ENCODE data around the gene KLHDC3. TPM values are rescaled to one million over a fixed set of nuclear protein-coding genes. Genes with fewer than 3 reads are reported as not detected.

Gene KLHDC3
- total and polyA plus RNA-seq, 2 of the 8 experiments (the other 6 are each of a cell fraction or from before 2014, with no cell fraction given) = 181 to 203 TPM

GRCh38 chr6:43060755-43061633 lies 46.9 kb downstream of the KLHDC3 start:
- Histone ChIP-seq H2BK5ac (ENCODE audit: low read depth, low read length) (no peak overlapping the region), H2BK12ac (ENCODE audit: low read depth, low read length) (no peak overlapping the region), H2AFZ (ENCODE audit: low read length) (no peak overlapping the region), H3K56ac (replicated peaks; ENCODE audit: insufficient read length, low read depth, low read length) (no peak overlapping the region), H2BK15ac (ENCODE audit: low read length) (no peak overlapping the region), H3K23me2 (ENCODE audit: low read depth, low read length) (peaks cover 10% of the 10 kb centered on the region; the same call in 1 of the 2 replicates), H4K8ac (ENCODE audit: extremely low read depth, insufficient read depth, low read length) (no peak overlapping the region), H3K4me1 (replicated peaks in 1 of 4; ENCODE audit: control insufficient read depth in 3 of 4, insufficient read depth in 4 of 4, low read length in 3 of 4) (peaks cover 4 to 10% (median 5%) of the 10 kb centered on the region in 4 experiments; a peak in 5 of 7 replicates), H3K79me2 (ENCODE audit: control insufficient read depth in 1 of 2, insufficient read depth in 2 of 2, low read length in 2 of 2) (peaks cover 6 to 16% of the 10 kb centered on the region in 2 experiments; a peak in 3 of 4 replicates), H3K4me3 (ENCODE audit: extremely low read depth in 1 of 4, insufficient read depth in 2 of 4, low read depth in 3 of 4, low read length in 4 of 4) (peak overlapping the region in 3 of 4 experiments; percentile 90 to 99 (median 97); a peak in 5 of 8 replicates), H3K27me3 (replicated peaks in 1 of 4; ENCODE audit: control insufficient read depth in 3 of 4, extremely low read depth in 1 of 4, insufficient read depth in 3 of 4, low read length in 3 of 4) (no peaks in the 10 kb centered on the region), H3K23ac (ENCODE audit: insufficient read length) (no peak overlapping the region), H4K5ac (ENCODE audit: insufficient read length, low read depth, low read length) (no peak overlapping the region), H3K4me2 (ENCODE audit: insufficient read depth in 1 of 2, low read depth in 2 of 2, low read length in 2 of 2) (peak overlapping the region; percentile 74 to 83; a peak in 3 of 4 replicates), H2AK5ac (ENCODE audit: low read depth, low read length) (no peak overlapping the region), H4K91ac (replicated peaks; ENCODE audit: insufficient read length, low read length) (no peak overlapping the region), H3K79me1 (ENCODE audit: low read depth, low read length) (peaks cover 12% of the 10 kb centered on the region), H3K18ac (ENCODE audit: extremely low read depth, low read length) (no peak overlapping the region), H3K27ac (ENCODE audit: low read depth, low read length) (no peak overlapping the region), H3K9ac (replicated peaks in 1 of 4; ENCODE audit: extremely low read depth in 1 of 4, low read depth in 3 of 4, low read length in 3 of 4) (peak overlapping the region in 2 of 4 experiments; percentile 37 to 91; a peak in 3 of 7 replicates), H3K36me3 (ENCODE audit: control insufficient read depth in 2 of 4, insufficient read depth in 4 of 4, low read length in 3 of 4) (peaks cover 0 to 8% (median 6%) of the 10 kb centered on the region in 4 experiments; a peak in 7 of 8 replicates), H3K4ac (replicated peaks; ENCODE audit: insufficient read length, low read depth, low read length) (no peak overlapping the region), H4K20me1 (replicated peaks in 1 of 2; ENCODE audit: control insufficient read depth in 1 of 2, insufficient read depth in 2 of 2, low read length in 2 of 2) (no peaks in the 10 kb centered on the region), H3K9me3 (ENCODE audit: insufficient read depth in 2 of 2, low read depth in 1 of 2, low read length in 1 of 2) (no peaks in the 10 kb centered on the region), H2BK20ac (ENCODE audit: low read length) (no peak overlapping the region), H3K14ac (ENCODE audit: insufficient read length) (no peak overlapping the region), H2BK120ac (replicated peaks; ENCODE audit: low read depth, low read length) (no peak overlapping the region)
- no peak for FAIRE-seq
- CTCF ChIA-PET (ENCODE audit: partially characterized antibody) = interaction anchor here (1.1 to 3.1 kb wide), 6 partner anchors 8 to 95 kb away, joined by 4 to 20 read pairs (median 6); no protein-coding TSS in a partner anchor
- POLR2A ChIA-PET (ENCODE audit: partially characterized antibody) = interaction anchor here (0.8 to 3.5 kb wide), 14 partner anchors 9 to 131 kb away, joined by 3 to 19 read pairs (median 7); partner anchors contain the start of genes CNPY3 and PTK7
- TF ChIP-seq POLR2A (IDR thresholded peaks at IDR 0.05; ENCODE audit: control extremely low read depth in 1 of 2, low read depth in 2 of 2, low read length in 2 of 2) = no peak
- no peak for TF ChIP-seq TEAD4 (IDR thresholded peaks at IDR 0.05; ENCODE audit: low read depth, low read length)
- TF ChIP-seq TCF12 (IDR thresholded peaks at IDR 0.05; ENCODE audit: low read depth, low read length) = no peak
- TF ChIP-seq PHF8 (conservative IDR thresholded peaks at IDR 0.05; ENCODE audit: low read depth, low read length) = no peak
- TF ChIP-seq TAF7 (optimal IDR thresholded peaks at IDR 0.05; ENCODE audit: borderline replicate concordance, low read depth, low read length) = no peak
- TF ChIP-seq GTF2F1 (IDR thresholded peaks at IDR 0.05; ENCODE audit: borderline replicate concordance, low read depth, low read length) = no peak
- DNase-seq (ENCODE audit: low read depth in 1 of 2, low spot score in 2 of 2) = no peak
- 87% methylated on average over 12 of the region's 12 CpGs; no CpG with 5 or more reads in 1 of the 2 experiments for WGBS, 2 experiments (ENCODE audit: extremely low coverage in 1 of 2, insufficient coverage in 1 of 2, insufficient read length in 1 of 2, insufficient replicate concordance in 2 of 2, low coverage in 1 of 2, low lambda C conversion rate in 2 of 2, missing lambda C conversion rate in 1 of 2)

All from H1 (cell line).